Glutamatergic neuron (in vitro differentiated cells): ENCODE data around the gene PGLYRP3. TPM values are rescaled to one million over a fixed set of nuclear protein-coding genes. Genes with fewer than 3 reads are reported as not detected.
A peak's percentile ranks its signal among the peaks of the same experiment; 100 is the strongest.

Source experiments
- DNase-seq: peaks from one replicate; pipeline ENCODE4 v3.0.0; 2022
- H3K27ac Mint-ChIP-seq: one replicate; pipeline ENCODE4 v1.8.0; 2020; ENCODE audit warnings: mild to moderate bottlenecking, mixed read lengths, inconsistent platforms; ENCODE audit not compliant: unreplicated experiment
- H3K27me3 Mint-ChIP-seq: one replicate; pipeline ENCODE4 v1.8.0; 2020; ENCODE audit warnings: mild to moderate bottlenecking, moderate library complexity, mixed read lengths, inconsistent platforms; ENCODE audit not compliant: unreplicated experiment
- H3K36me3 Mint-ChIP-seq: one replicate; pipeline ENCODE4 v1.8.0; 2020; ENCODE audit warnings: mild to moderate bottlenecking, mixed read lengths, inconsistent platforms; ENCODE audit not compliant: unreplicated experiment
- H3K4me1 Mint-ChIP-seq: one replicate; pipeline ENCODE4 v1.8.0; 2020; ENCODE audit warnings: mild to moderate bottlenecking, low read depth, mixed read lengths, inconsistent platforms; ENCODE audit not compliant: unreplicated experiment
- H3K4me3 Mint-ChIP-seq: one replicate; pipeline ENCODE4 v1.8.0; 2020; ENCODE audit warnings: mild to moderate bottlenecking, mixed read lengths, inconsistent platforms; ENCODE audit not compliant: unreplicated experiment
- H3K9me3 Mint-ChIP-seq: one replicate; pipeline ENCODE4 v1.8.0; 2020; ENCODE audit warnings: mild to moderate bottlenecking, moderate library complexity, mixed read lengths, inconsistent platforms; ENCODE audit not compliant: unreplicated experiment
- CTCF ChIP-seq: fragments of 200-600 bp; sonication (generic); IDR thresholded peaks from one replicate; pipeline ENCODE4 v1.5.0; 2021; ENCODE audit not compliant: partially characterized antibody, unreplicated experiment
- long read RNA-seq: library from polyadenylated mRNA; unstranded; transcript quantifications from one replicate; pipeline ENCODE4 v2.0.0, GENCODE V29; 2020; ENCODE audit not compliant: unreplicated experiment
- total RNA-seq: library from RNA; stranded (reverse); fragmentation: NEBNext Ultra II Directional; extraction: Animal tissue kit (Norgen Biotek cat#: 25700); gene quantifications from one replicate; pipeline ENCODE4 v1.2.1, GENCODE V29; 2021; ENCODE audit not compliant: unreplicated experiment

PGLYRP3 gene
- not detected for total RNA-seq
- long read RNA-seq = 0 reads

GRCh38 chr1:153312570-153313186 lies at the start of gene PGLYRP3:
PGLYRP3 (minus strand) TSS chr1:153312952; CDS start chr1:153310665, 2,287 bp downstream.
- Mint-ChIP-seq H3K36me3 (no peaks in the 10 kb centered on the region), H3K4me3 (no peak within 1 kb of the TSS), H3K27me3 (peaks cover 4% of the 10 kb centered on the region), H3K9me3 (peaks cover 4% of the 10 kb centered on the region), H3K4me1 (no peaks in the 10 kb centered on the region), H3K27ac (no peak within 1 kb of the TSS)
- DNase-seq = no peak
- no peak for TF ChIP-seq CTCF

GRCh38 chr1:153362187-153362775 lies 49.5 kb upstream of the PGLYRP3 start:
- peak overlapping the region; percentile 87 for H3K27ac Mint-ChIP-seq
- peaks cover 32% of the 10 kb centered on the region for H3K4me1 Mint-ChIP-seq
- peaks cover 17% of the 10 kb centered on the region for H3K27me3 Mint-ChIP-seq
- peak overlapping the region; percentile 64 for H3K4me3 Mint-ChIP-seq
- peaks cover 4% of the 10 kb centered on the region for H3K36me3 Mint-ChIP-seq
- no peak for TF ChIP-seq CTCF
- peak; percentile 49 for DNase-seq
- peaks cover 12% of the 10 kb centered on the region for H3K9me3 Mint-ChIP-seq

- peaks cover 4% of the 10 kb centered on the region for H3K36me3 Mint-ChIP-seq
- H3K27ac Mint-ChIP-seq = peak overlapping the region; percentile 87
- peaks cover 32% of the 10 kb centered on the region for H3K4me1 Mint-ChIP-seq
- peaks cover 12% of the 10 kb centered on the region for H3K9me3 Mint-ChIP-seq
- H3K4me3 Mint-ChIP-seq = peak overlapping the region; percentile 42
- DNase-seq = no peak
- no peak for TF ChIP-seq CTCF
- peaks cover 17% of the 10 kb centered on the region for H3K27me3 Mint-ChIP-seq
Observed at GRCh38 chr1:153361480-153362109, 48.8 kb upstream of the PGLYRP3 start.

- H3K4me3 Mint-ChIP-seq = no peak overlapping the region
Observed at GRCh38 chr1:153360592-153361479, 48.1 kb upstream of the PGLYRP3 start.

More at GRCh38 chr1:153360592-153361479, 48.1 kb upstream of the PGLYRP3 start:
- peaks cover 17% of the 10 kb centered on the region for H3K27me3 Mint-ChIP-seq
- H3K27ac Mint-ChIP-seq = no peak overlapping the region
- H3K4me1 Mint-ChIP-seq = peaks cover 32% of the 10 kb centered on the region
- peaks cover 12% of the 10 kb centered on the region for H3K9me3 Mint-ChIP-seq
- DNase-seq = no peak
- TF ChIP-seq CTCF = no peak
- no peaks in the 10 kb centered on the region for H3K36me3 Mint-ChIP-seq
